ENCODE results near the gene LCN15.

GRCh38 chr9:136735812-136736480 is 28.4 kb downstream of the LCN15 start:
- TF ChIP-seq POLR2AphosphoS5 (IDR thresholded peaks at IDR 0.05), result no peak
- no peak for TF ChIP-seq CTCF (IDR thresholded peaks at IDR 0.05)
- no peak for TF ChIP-seq POLR2A (IDR thresholded peaks at IDR 0.05)

All from breast epithelium (tissue), 3 donors.